GM21381 (cell line): Measurements from ENCODE around the gene TOMM7.
"Not testable (repeated sequence)": the region's sequence is repeated elsewhere in the genome, so short reads cannot be mapped to it uniquely, and the experiment has no call there.

ENCODE experiments used
- ATAC-seq: cut with Tn5 transposase; IDR thresholded peaks from one replicate; pipeline ENCODE4 v1.9.1; 2021; ENCODE audit warnings: mild to moderate bottlenecking, moderate library complexity; ENCODE audit not compliant: unreplicated experiment

TOMM7 gene

GRCh38 chr7:22854158-22855048 is 31.8 kb upstream of the TOMM7 start:
- ATAC-seq, result peak; percentile 77

GRCh38 chr7:22853674-22854157 is 31.1 kb upstream of the TOMM7 start:
- ATAC-seq, result peak; percentile 13

DNA sequence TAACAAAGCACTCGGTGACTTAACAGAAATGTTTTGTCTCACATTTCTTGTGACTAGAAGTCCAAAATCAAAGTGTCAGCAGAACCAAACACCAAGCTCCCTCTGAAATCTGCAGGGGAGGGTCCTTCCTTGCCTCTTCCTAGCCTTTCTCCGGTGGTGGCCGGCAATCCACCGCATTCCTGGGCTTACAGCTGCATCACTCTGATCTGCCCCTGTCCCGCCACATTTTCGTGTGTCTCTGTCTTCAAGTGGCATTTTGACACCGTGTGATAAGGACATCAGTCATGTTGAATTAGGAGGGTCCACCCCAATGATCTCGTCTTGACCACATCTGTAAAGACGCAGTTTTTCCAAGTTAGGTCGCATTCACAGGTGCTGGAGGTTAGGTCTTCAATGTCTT is 30.5 kb upstream of the TOMM7 start:
- ATAC-seq, result no peak

- no peak for ATAC-seq
These were observed 28.5 kb upstream of the TOMM7 start for GRCh38 chr7:22851145-22851544.

DNA sequence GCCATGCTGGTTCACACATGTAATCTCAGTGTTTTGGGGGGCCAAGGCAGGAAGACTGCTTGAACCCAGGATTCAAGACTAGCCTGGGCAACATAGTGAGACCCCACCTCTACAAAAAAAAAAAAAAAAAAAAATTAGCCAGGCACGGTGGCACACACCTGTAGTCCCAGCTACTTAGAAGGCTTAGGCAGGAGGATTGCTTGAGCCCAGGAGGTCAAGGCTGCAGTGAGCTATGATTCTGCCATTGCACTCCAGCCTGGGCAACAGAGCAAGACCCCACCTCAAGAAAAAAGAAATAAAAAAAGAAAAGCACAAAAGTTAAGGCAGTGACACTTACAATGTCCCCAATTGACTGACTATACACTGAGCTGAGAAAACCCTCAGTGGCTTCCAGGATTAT is 27.7 kb upstream of the TOMM7 start:
- not testable (repeated sequence) for ATAC-seq

- ATAC-seq, result no peak
These were observed 27.0 kb upstream of the TOMM7 start for GRCh38 chr7:22849662-22850061.

DNA sequence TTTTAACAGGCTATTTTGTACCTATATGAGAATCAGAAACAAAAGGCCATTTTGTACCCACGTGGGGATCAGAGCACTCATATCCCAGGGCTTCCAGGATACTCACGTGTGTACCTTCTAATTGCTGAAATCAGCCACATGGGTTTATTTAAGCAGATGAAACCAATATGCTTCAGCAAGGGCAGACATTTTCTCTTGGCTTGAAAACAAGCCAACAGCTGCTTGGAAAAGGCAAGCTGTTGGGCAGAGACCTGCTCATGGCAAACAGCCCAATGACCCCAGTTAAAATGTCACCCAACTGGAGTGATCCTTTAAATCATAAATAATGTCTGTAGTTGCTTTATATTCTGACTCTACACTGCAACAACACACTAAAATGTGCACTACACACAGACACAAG is 26.5 kb upstream of the TOMM7 start:
- no peak for ATAC-seq

- ATAC-seq, result no peak
These were observed 24.3 kb upstream of the TOMM7 start for GRCh38 chr7:22846961-22847360.

DNA sequence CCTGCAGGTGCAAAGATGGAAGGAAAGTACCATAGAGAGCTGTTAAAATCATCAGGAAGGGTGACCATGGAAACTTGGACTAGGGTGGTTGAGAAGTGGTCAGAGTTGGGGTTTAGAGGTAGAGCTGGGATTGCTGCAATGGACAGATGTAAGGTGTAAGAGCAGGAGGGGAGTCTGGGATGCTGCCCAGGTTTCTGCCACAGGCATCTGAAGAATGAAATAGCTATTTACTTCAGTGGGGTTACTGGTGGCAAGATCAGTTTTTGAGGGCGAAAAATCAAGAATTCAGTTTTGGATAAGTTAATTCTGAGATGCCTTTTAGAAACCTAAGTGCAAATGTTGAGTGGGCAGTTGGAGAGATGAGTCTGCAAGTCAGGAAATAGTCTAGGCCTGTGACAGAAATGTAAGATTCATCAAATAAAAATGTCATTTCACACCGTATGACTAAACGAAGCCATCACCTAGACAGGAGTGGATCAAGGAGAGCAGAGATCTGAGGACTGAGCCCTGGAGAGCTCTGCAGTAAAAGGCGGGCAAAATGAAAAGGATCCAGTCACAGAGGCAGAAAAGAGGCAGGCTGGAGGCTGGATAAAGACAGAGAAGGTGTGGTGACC is 22.7 kb upstream of the TOMM7 start:
- no peak for ATAC-seq

- ATAC-seq, result no peak
These were observed 21.1 kb upstream of the TOMM7 start for GRCh38 chr7:22843681-22844309.

GRCh38 chr7:22842973-22843372 is 20.3 kb upstream of the TOMM7 start:
- no peak for ATAC-seq

DNA sequence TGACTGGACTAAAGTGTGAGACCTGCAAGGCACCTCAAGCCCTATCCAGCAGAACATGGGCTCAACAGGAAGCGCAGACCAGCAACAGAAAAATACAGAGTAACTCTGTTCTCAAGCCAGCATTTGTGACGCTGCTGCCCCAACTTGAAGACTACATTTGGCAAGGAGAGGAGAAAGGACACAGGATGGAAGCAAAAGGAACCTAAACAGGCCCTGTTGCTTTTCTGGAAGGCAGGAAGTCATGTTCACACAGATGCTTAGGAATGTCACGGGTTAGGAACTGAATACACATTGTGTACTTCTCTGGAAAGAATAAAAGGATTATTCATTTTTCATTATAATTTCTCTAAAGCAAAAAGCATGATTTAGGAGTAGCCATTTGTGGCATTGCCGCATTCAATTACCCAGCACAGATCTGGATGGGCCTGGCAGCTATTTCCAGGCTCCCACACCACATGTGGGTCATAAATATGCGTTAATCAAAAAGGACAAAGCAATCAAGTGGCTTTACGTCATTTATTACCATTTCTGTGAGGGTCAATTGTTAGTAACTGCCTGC is 19.8 kb upstream of the TOMM7 start:
- no peak for ATAC-seq

GRCh38 chr7:22841954-22842353 is 19.3 kb upstream of the TOMM7 start:
- no peak for ATAC-seq

DNA sequence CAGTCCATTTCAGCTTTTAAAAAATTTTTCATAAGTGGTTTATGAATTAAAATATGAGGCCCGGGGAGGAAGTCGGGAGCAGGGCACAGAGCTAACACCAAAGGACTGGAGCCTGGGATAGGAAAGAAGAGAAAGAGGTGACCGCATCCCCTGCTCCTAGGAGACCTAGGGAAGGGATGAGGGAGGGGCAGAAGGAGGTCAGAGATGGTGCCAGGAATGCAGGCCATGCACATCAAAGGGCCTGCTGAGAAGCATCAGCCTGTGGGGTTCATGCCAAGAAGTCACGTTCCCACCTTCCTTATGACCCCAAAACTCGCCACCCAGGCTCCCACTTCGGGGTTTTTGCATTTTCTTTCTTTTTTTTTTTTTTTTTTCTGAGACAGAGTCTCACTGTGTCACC is 14.7 kb upstream of the TOMM7 start:
- ATAC-seq, result no peak

- ATAC-seq, result not testable (repeated sequence)
These were observed 13.9 kb upstream of the TOMM7 start for GRCh38 chr7:22836506-22836905.

- ATAC-seq, result no peak
These were observed 11.3 kb upstream of the TOMM7 start for GRCh38 chr7:22833957-22834356.

- no peak for ATAC-seq
These were observed 10.6 kb upstream of the TOMM7 start for GRCh38 chr7:22833113-22833855.

DNA sequence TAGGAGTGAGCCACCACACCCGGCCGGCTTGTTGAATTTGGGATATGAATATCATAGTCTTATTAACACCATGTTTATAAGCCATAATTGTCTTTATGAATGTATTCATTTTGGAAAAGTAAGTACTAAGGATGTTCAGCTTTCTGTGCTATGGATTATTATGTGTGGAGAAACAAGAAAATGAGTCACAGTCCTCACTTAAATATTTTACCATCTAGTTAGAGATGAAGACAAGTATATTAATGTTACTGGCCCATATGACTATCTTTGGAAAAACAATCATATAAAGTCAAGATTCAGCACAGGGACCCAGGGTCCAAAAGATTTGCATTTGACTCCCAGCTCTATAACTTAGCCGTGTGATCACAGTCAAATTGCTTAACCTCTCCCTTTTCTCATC is 9.8 kb upstream of the TOMM7 start:
- ATAC-seq, result no peak

- ATAC-seq, result no peak
These were observed 9.1 kb upstream of the TOMM7 start for GRCh38 chr7:22831602-22832305.

DNA sequence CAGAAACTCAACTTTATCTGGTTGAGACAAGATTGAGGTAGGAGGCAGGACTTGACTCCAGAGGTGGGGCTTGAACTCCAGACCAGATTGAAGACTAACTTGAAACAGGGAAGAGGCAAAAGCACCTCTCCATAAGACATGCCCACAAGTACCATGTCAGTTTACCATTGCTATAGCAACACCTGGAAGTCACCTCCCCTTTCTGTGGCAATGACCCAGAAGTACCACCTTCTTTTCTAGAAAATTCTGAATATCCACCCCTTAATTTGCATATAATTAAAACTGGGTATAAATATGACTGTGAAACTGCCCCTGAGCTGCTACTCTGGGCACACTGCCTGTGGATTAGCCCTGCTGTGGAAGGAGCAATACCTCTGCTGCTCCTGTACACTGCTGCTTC is 4.9 kb upstream of the TOMM7 start:
- ATAC-seq, result no peak
